Thyroid gland (tissue), 4 donors: ENCODE data around the gene ARTN.

Source experiments
- POLR2A ChIP-seq, 2 donors: fragments of 450-650 bp; IDR thresholded peaks; one replicate each; pipeline ENCODE4 v1.6.1; 2017; ENCODE audit warnings: antibody characterized with exemption in 2 of 2, mild to moderate bottlenecking in 2 of 2, moderate library complexity in 1 of 2
- TF ChIP-seq, protein P1 (sequence below), 6 experiments: fragments of 200-600 bp in 3 of 6; fragments of 450-650 bp in 3 of 6; sonication (generic) in 3 of 6; IDR thresholded peaks; one replicate each; pipeline ENCODE4 v1.5.1; 2016 to 2019; ENCODE audit warnings: antibody characterized with exemption in 6 of 6, mild to moderate bottlenecking in 2 of 6, inconsistent platforms in 1 of 6, moderate library complexity in 1 of 6

GRCh38 chr1:43930168-43930948 lies 3.2 kb upstream of the ARTN start:
- TF ChIP-seq, protein P1, sequence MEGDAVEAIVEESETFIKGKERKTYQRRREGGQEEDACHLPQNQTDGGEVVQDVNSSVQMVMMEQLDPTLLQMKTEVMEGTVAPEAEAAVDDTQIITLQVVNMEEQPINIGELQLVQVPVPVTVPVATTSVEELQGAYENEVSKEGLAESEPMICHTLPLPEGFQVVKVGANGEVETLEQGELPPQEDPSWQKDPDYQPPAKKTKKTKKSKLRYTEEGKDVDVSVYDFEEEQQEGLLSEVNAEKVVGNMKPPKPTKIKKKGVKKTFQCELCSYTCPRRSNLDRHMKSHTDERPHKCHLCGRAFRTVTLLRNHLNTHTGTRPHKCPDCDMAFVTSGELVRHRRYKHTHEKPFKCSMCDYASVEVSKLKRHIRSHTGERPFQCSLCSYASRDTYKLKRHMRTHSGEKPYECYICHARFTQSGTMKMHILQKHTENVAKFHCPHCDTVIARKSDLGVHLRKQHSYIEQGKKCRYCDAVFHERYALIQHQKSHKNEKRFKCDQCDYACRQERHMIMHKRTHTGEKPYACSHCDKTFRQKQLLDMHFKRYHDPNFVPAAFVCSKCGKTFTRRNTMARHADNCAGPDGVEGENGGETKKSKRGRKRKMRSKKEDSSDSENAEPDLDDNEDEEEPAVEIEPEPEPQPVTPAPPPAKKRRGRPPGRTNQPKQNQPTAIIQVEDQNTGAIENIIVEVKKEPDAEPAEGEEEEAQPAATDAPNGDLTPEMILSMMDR (IDR thresholded peaks at IDR 0.05) = peak in 5 of 6 experiments; percentile 0 to 43 (median 33)
- TF ChIP-seq POLR2A (IDR thresholded peaks at IDR 0.05) = no peak
